HG03135 (cell line): ENCODE data around the gene AATK.

Experiments used
- ATAC-seq: cut with Tn5 transposase; IDR thresholded peaks from one replicate; pipeline ENCODE4 v1.9.1; 2021; ENCODE audit warnings: mild to moderate bottlenecking, moderate library complexity; ENCODE audit not compliant: unreplicated experiment

AATK gene

DNA sequence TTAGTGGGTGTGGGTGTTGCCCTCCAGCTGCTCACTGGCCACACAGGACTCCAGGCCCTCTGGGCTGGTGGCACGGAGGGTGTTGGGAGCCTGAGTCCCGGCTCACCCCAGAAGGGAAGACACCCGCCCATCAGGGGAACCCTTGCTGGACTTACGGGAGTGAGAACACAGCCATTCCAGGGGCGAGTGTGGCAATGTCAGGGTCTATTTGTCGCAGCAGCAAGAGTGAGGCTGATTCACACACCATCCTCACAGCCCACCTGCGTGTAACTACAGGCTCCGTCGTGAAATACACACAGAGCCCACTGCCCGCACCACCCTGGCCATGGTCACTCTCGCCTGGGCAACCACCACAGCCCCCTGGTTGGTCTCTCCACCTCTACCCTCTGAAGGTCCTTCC is 17.8 kb upstream of the AATK start:
- no peak for ATAC-seq

- ATAC-seq, result no peak
These were observed 17.3 kb upstream of the AATK start for GRCh38 chr17:81183316-81183715.

DNA sequence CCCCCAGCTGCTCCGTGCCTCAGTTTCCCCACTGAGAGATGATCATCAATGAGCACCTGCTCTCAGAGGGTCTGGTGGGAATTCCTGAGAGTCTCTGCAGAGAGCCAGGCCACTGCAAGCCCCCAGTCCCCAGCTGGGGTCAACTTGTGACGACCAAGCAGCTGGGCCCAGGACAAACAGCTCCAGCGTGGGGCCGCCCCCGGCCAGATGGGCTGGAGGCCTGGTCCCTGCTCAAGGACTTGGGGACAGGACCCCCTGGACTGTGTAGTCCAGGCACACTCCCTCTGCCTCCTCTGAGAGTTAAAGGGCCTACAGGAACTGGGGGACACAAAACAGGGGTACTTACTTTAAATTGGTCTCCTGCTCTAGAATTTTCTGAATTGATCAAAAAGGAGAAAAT is 16.6 kb upstream of the AATK start:
- ATAC-seq, result no peak

GRCh38 chr17:81181811-81182185 is 15.8 kb upstream of the AATK start:
- no peak for ATAC-seq

DNA sequence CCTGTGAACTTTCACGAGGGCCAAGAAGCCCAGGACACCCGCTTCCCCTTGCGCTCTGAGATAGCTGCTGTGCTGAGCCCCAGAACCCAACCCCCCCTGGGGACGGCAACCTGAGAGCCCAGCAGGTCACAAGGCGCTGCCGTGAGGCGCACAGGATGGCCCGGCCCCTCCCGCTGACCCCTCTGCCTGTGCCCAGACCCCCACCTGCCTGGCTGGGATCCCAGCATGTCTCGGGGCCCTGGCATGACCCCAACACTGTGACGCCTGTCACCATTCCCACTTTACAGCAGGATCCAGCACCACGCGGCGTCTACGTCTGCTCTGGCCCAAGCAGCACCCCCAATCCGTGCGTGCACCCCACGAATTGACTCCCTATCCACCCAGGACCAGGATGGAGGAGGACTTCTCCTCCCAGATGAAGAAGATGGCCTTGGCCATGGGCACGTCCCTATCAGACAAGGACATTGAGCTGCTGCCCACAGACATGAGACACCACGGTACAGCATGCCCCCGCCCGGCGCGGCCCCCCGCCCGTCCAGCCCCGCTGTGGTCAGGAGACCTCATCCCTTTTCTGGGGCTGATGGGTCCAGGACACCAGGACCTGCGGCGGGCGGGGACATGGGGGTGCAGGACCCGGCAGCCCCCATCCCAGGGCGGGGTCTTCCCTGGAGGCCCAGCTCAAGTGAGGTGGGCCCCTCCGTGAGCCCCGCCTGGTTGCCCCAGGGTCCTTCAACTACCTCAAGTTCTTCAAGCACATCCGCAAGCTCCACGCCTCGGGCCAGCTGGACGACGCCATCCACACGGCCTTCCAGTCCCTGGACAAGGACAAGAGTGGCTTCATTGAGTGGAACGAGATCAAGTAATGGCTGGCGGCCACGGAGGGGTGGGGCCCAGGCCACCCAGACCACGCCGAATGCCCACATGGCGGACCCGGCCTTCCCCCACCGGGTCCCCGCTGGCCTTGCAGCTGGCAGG is 15.1 kb upstream of the AATK start:
- ATAC-seq, result no peak

DNA sequence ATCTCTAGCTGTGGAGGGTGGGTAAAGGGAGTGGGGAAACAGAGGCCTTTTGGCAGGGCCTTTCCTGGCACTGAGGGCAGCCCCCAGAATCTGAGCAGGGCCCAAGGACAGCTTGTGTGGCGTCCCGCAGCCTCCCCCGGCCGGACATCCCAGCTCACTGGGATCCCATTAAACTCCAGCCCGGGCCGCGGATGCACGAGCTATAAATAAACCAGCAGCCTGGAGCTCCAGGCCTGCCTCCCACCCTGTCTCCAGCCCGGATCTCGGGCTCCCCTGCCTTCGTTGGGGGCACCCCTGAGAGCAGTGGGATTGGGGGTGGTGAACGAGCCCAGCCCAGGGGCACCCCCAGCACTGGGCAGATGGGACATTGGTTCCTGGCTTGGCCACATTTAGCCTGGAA is 13.8 kb upstream of the AATK start:
- ATAC-seq, result no peak

DNA sequence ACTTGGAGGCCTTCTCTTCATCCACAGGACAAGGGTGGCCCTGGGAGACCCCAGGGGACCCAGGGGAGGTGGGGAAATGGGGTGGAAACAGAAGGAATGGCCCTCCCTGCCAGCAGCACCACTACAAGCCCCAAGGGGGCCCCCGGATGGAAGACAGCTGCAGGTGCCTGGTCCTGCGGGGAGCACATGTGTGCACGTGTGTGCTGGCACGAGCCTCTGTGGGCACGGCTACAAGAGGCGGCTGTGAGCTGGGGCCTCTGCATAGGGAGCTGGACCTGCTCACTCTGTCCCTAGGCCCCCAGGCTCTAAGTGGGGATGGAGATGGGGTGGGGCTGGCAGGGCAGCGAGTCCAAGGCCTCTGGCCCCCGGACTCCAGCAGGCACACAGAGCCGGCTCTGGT is 13.2 kb upstream of the AATK start:
- no peak for ATAC-seq

DNA sequence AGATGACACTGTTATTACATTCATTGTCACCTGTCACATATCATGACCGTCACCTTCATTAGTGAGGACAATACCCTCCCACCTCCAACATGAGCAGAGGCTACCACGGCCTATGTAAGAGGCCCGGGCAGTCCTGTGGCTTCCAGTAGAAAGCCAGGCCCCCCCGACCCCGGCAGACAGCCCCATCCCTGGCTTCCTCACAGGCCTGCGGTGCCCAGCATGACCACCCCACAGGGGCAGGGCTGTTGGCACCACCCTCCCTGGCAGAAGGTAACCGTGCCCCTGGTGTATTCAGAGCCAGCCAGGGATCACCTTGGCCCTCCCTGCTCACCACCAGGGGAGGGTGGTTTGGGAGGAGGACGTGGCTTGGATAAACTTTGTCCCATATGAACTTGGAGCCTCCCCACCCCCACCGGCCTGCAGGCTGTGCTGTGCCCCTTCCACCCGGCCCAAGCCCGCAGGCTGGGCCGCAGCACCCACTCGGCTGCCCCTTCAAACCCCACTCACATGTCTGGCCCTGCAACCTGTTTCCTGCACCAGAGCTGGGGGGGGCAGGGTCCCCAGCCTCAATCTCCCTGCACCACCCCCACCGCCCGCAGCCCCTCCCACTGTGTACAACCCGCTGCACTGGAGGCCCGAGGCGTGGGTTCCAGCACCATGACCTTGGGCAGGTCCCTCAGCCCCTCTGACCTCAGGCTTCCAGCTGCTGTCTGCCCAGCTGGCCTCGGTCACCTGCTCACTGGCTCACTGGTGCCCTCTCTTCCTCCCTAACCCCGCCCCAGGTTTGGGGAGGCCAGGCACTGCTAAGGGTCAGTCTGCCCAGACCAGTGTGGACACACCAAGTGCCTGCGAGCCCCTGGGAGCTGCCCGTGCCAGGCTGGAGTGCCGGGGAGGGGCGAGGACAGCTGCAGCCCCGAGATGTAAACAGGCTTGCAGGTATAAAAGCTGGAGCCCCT is 12.4 kb upstream of the AATK start:
- ATAC-seq, result no peak

DNA sequence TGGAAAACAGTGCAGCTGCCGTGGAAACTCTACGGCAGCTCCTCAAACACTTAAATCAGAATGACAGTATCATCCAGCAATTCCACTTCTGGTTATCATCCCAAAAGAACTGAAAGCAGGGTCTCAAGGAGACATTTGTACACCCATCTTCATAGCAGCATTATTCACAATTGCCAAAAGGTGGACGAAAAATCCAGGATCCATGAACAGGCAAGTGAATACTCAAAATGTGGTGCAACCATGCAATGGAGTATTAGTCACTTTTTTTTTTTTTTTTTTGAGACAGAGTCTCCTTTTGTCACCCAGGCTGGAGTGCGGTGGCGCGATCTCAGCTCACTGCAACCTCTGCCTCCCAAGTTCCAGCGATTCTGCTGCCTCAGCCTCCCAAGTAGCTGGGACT is 10.6 kb upstream of the AATK start:
- ATAC-seq, result no peak

- no peak for ATAC-seq
These were observed 7.7 kb upstream of the AATK start for GRCh38 chr17:81173762-81174155.

- ATAC-seq, result no peak
These were observed 7.2 kb upstream of the AATK start for GRCh38 chr17:81173052-81173761.

DNA sequence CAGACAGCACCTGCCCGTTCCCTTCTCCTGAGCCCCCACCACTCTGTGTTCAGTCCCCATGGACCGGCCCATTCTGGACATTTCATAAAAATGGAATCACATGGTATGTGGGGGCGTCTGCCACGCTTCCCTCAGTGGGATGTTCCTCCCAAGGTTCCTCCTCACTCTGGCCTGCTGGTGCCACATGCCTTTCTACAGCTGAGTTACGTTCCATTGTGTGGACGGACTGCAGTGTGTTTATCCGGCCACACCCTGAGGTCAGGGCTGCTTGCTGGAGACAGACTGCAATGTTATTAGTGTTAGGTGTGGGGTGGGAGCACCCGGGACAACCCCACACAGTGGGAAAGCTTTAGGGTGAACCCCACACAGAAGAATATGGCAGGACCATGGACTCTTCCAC is 5.9 kb upstream of the AATK start:
- no peak for ATAC-seq

- no peak for ATAC-seq
These were observed 4.9 kb upstream of the AATK start for GRCh38 chr17:81170727-81171494.

- ATAC-seq, result no peak
These were observed 3.9 kb upstream of the AATK start for GRCh38 chr17:81169870-81170309.

GRCh38 chr17:81167638-81168037 is 1.6 kb upstream of the AATK start:
- no peak for ATAC-seq

DNA sequence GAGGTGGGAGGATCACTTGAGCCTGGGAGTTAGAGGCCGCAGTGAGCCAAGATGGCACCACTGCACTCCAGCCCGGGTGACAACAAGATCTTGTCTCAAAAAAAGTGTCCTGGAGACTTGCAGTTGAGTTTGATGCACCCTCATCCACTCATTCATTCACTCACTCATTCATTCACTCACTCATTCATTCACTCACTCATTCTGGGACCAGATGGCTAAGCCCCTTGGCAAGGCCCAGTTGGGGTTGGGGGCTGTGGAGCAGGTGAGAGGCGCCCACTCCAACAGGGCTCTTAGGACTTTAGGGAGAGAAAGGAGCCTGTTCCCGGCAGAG is 1.1 kb upstream of the AATK start:
- ATAC-seq, result no peak

GRCh38 chr17:81165246-81166032 is 582 bp downstream of the AATK start, which contains the start of gene PVALEF:
Gene PVALEF (plus strand): TSS chr17:81165507. CDS start chr17:81181227, 15,720 bp downstream.
- ATAC-seq, result no peak

DNA sequence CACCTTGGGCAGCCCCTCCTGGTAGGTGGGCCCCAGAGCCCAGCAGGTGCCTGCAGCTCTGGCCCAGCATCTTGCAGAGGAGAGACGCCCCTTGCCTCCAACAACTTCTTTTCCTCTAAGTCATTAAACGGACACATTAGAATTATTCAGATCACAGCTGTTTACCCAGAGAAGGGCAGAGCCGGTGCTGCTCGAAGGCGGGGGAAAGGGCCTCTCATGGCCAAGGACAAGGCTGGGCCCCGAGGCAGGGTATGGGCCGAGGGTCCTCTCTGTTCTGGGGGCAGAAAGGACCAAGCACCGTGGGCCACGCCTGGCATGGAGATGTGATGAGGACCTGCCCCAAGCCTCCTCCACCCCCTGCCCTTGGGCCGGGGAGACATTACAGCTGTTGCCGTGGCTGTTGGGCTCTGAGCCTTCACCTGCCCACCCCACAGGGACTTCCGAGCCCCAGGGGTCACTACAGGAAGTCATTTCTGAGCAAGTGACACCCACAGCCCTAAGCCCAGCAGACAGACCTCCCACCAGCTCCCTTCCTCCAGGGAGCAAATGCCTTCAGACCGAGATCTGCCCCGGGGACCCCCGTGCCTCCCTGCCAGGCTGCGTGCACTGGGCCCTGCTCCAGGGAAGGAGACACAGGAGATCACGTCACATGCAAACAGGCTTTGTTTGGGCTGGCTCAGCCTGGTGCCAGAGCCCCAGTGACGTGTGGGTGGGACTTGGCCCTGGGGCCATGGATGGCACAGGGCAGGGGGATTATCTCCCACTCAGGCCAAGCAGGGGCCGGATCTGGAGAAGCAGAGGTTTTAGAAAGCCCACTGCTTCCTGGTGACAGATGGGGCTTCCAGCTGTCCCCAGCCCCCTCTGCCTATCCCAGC is 1.4 kb downstream of the AATK start:
- ATAC-seq, result no peak
